Prostate gland (tissue), 2 donors: ENCODE measurements around the gene LY6G5C. TPM values are rescaled to one million over a fixed set of nuclear protein-coding genes. Genes with fewer than 3 reads are reported as not detected.

ENCODE experiments used
- DNase-seq: peaks from one replicate; pipeline ENCODE4 v3.0.0-alpha.2; 2019; ENCODE audit warnings: low spot score
- H3K27ac ChIP-seq, 2 donors: fragments of 200-600 bp; sonication (generic); 2 replicates each; pipeline ENCODE4 v1.5.1; 2017 to 2019
- H3K27me3 ChIP-seq: fragments of 200-600 bp; sonication (generic); replicated peaks from 2 replicates; pipeline ENCODE4 v1.5.1; 2019; ENCODE audit not compliant: insufficient read depth
- H3K36me3 ChIP-seq, 2 donors: fragments of 200-600 bp; sonication (generic); 1 replicate in 1 of 2; 2 replicates in 1 of 2; pipeline versions ENCODE4 v1.5.1 to v1.8.1; 2017 to 2019
- H3K4me1 ChIP-seq: fragments of 200-600 bp; sonication (generic); replicated peaks from 2 replicates; pipeline ENCODE4 v1.5.1; 2019
- H3K4me3 ChIP-seq, 2 donors: fragments of 200-600 bp; sonication (generic); 2 replicates each; pipeline ENCODE4 v1.5.1; 2017 to 2019
- H3K9me3 ChIP-seq: fragments of 200-600 bp; sonication (generic); 2 replicates; pipeline ENCODE4 v1.5.1; 2017
- CTCF ChIP-seq, 4 experiments: fragments of 200-600 bp in 2 of 4; fragments of 450-650 bp in 2 of 4; sonication (generic) in 2 of 4; IDR thresholded peaks; 1 replicate in 3 of 4; 2 replicates in 1 of 4; pipeline ENCODE4 v1.5.1; 2016 to 2019; ENCODE audit warnings: antibody characterized with exemption in 4 of 4, mild to moderate bottlenecking in 2 of 4, moderate library complexity in 2 of 4
- POLR2A ChIP-seq: fragments of 450-650 bp; IDR thresholded peaks from one replicate; pipeline ENCODE4 v1.6.1; 2016; ENCODE audit warnings: antibody characterized with exemption, mild to moderate bottlenecking
- POLR2AphosphoS5 ChIP-seq: sonication (generic); formaldehyde crosslinking; IDR thresholded peaks from one replicate; pipeline ENCODE4 v1.6.1; 2017; ENCODE audit warnings: antibody characterized with exemption
- WGBS: methylation state at CpG from one replicate; pipeline ENCODE4 v1.1.5; 2018; 5-methylcytosine and 5-hydroxymethylcytosine counted together
- intact Hi-C: fragments of 100-400 bp; cut with DNase I; formaldehyde crosslinking; loops from one replicate; pipeline ENCODE4 v1.14.2; 2022
- total RNA-seq, 2 donors: library from RNA; depleted of rRNA; stranded (reverse); fragments of >200 nt; gene quantifications; one replicate each; pipeline ENCODE4 v1.1.0, GENCODE V29; 2016

The LY6G5C gene
- total RNA-seq, 2 donors from 2014 or later: 1.6 to 2.6 TPM

GRCh38 chr6:31687321-31687720 lies 6.5 kb upstream of the LY6G5C start:
- Histone ChIP-seq H3K4me3 (no peak overlapping the region), H3K27ac (no peak overlapping the region), H3K9me3 (no peaks in the 10 kb centered on the region), H3K4me1 (no peaks in the 10 kb centered on the region), H3K27me3 (no peaks in the 10 kb centered on the region), H3K36me3 (peaks cover 15 to 20% of the 10 kb centered on the region in 2 donors)
- WGBS: 84% methylated on average over 8 of the region's 8 CpGs
- DNase-seq: no peak
- intact Hi-C loops: no loop called here
- TF ChIP-seq POLR2AphosphoS5: no peak

GRCh38 chr6:31686483-31686882 lies 5.6 kb upstream of the LY6G5C start:
- no peak overlapping the region for H3K4me3 ChIP-seq
- H3K36me3 ChIP-seq: peaks cover 15 to 20% of the 10 kb centered on the region in 2 donors
- no peak for DNase-seq
- no peaks in the 10 kb centered on the region for H3K4me1 ChIP-seq
- WGBS: 79% methylated on average over 5 of the region's 5 CpGs
- TF ChIP-seq POLR2AphosphoS5 (no peak), CTCF (IDR thresholded peaks at IDR 0.05) (no peak), POLR2A (no peak)
- no peaks in the 10 kb centered on the region for H3K27me3 ChIP-seq
- intact Hi-C loops: no loop called here
- H3K27ac ChIP-seq: no peak overlapping the region
- no peaks in the 10 kb centered on the region for H3K9me3 ChIP-seq

GRCh38 chr6:31683591-31683990 lies 2.7 kb upstream of the LY6G5C start:
- no peak for TF ChIP-seq CTCF (IDR thresholded peaks at IDR 0.05)
- TF ChIP-seq POLR2A: no peak
- TF ChIP-seq POLR2AphosphoS5: no peak
- 65% methylated on average over 13 of the region's 13 CpGs for whole genome bisulfite sequencing
- Histone ChIP-seq H3K4me3 (no peak overlapping the region), H3K9me3 (no peaks in the 10 kb centered on the region), H3K4me1 (peaks cover 4% of the 10 kb centered on the region), H3K36me3 (peaks cover 0 to 17% of the 10 kb centered on the region in 2 donors), H3K27me3 (no peaks in the 10 kb centered on the region), H3K27ac (no peak overlapping the region)
- DNase-seq: no peak
- intact Hi-C loops: loop anchor here (5.0 kb wide), 4 partner anchors 44 to 264 kb away; partner anchors contain the start of genes CFB and DDAH2

- DNase-seq: peak; percentile 41
- no peaks in the 10 kb centered on the region for H3K9me3 ChIP-seq
- intact Hi-C loops: loop anchor here (5.0 kb wide), 4 partner anchors 46 to 266 kb away; partner anchors contain the start of genes CFB and DDAH2
- no peaks in the 10 kb centered on the region for H3K36me3 ChIP-seq
- peaks cover 4% of the 10 kb centered on the region for H3K4me1 ChIP-seq
- WGBS: under 1% methylated on average over 33 of the region's 40 CpGs
- TF ChIP-seq POLR2A (peak; percentile 9), POLR2AphosphoS5 (no peak), CTCF (IDR thresholded peaks at IDR 0.05) (peak in 3 of 4 experiments; percentile 22 to 51 (median 48))
- no peaks in the 10 kb centered on the region for H3K27me3 ChIP-seq
- peak overlapping the region; percentile 36 to 46 for H3K4me3 ChIP-seq
- peak overlapping the region; percentile 95 for H3K27ac ChIP-seq
Measured at GRCh38 chr6:31681135-31681671, 336 bp upstream of the LY6G5C start.

- H3K4me3 ChIP-seq: no peak overlapping the region
- DNase-seq: no peak
- H3K36me3 ChIP-seq: no peaks in the 10 kb centered on the region
- H3K27ac ChIP-seq: no peak overlapping the region
- intact Hi-C loops: no loop called here
- no peaks in the 10 kb centered on the region for H3K27me3 ChIP-seq
- TF ChIP-seq POLR2A (no peak), CTCF (IDR thresholded peaks at IDR 0.05) (no peak), POLR2AphosphoS5 (no peak)
- 71% methylated on average over 8 of the region's 8 CpGs for WGBS
- peaks cover 4% of the 10 kb centered on the region for H3K4me1 ChIP-seq
- H3K9me3 ChIP-seq: no peaks in the 10 kb centered on the region
Measured at GRCh38 chr6:31677955-31678354, 2.9 kb downstream of the LY6G5C start.
